Bone marrow (tissue), 2 donors: ENCODE measurements around the gene SLC45A1.

Experiments used
- DNase-seq, 2 donors: peaks; one replicate each; lab custom pipeline; 2025; lab: John Stamatoyannopoulos, UW

The SLC45A1 gene

GRCh38 chr1:8352886-8353785 is 35.2 kb downstream of the SLC45A1 start:
- no peak for DNase-seq

GRCh38 chr1:8354038-8354437 is 36.1 kb downstream of the SLC45A1 start:
- DNase-seq, result no peak

- DNase-seq, result no peak
These were observed 37.7 kb downstream of the SLC45A1 start for GRCh38 chr1:8355439-8356255.

DNA sequence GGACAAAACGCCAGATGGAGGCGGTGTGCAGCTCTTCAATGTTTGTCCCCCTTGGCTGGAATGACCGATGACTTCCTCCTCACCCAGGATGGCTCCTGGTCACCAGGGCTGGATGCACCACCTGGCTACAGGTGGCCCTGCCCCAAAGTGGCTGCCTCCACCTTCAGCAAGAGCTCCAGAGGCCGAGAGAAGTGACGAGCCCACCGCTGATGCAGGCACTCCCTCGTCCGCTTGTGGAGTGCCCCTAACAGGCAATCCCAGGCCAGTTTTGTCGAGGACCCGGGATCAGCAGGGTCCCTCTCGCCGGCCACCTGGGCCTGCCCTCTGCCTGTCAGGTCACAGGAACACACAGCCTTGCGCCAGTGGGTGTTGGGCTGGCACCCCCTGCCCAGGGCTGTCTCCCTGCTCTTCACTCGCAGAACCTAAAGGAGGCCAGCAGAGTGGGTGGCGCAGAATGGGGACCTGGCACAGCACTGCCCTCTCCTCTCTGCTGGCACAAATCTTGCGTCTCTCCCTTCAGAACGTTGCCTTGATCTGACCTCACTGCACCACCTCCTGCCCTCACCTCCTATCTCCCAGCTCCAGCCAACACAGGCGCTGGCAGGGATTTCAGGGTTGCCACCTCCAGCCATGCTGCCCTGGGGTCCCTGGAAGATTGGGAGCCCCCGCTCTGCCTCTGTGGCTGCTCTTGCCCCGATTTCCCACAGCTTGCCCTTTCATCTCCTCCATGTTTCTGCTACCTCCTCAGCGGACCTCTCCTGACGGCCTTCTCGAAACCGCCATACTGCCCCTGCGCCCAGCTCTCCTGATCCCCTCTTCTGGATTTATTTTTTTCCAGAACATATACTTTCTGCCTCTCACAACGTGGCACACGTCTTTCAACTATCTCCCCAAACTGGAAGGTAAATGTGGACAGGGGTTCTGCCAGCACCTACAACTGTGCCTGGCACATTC is 38.6 kb downstream of the SLC45A1 start:
- no peak for DNase-seq

DNA sequence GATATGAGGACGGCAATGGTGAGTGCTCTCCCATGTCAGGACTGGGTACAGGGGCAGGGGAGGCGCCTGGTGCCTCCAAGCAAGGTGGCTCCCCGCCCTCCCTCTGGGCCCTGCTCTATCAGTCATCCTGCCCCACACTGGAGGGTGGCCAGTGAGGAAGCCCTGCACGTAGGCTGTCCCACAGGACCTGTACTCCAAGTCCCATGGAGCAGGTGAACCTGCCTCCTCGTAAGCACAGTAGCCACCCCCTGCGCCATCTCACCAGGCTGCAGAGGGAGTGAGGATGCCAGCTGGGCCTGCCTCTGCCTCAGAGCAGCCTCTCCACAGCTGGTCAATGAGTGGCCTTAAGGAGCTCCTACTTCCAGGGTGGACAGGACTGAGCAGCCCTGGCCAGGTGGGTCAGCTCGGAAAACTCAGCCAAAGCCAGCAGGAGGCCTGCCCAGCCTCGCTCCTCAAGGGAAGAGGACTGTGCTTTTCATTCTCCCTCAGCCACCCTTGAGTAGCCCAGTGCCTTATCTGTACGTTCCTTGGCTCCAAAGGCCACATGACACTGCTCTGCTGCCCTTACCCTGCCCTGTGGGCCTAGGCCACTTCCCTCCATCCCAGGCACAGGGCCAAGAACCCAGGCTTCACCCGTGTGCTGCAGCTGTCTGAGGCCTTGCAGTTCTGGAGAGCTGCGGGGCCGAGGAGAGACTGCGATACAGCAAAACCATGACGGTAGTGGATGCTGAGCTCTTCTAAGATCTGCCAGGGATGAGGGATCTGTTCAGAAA is 39.6 kb downstream of the SLC45A1 start:
- no peak for DNase-seq

- no peak for DNase-seq
These were observed 40.5 kb downstream of the SLC45A1 start for GRCh38 chr1:8358241-8358896.

- no peak for DNase-seq
These were observed 41.1 kb downstream of the SLC45A1 start for GRCh38 chr1:8358897-8359616.

DNA sequence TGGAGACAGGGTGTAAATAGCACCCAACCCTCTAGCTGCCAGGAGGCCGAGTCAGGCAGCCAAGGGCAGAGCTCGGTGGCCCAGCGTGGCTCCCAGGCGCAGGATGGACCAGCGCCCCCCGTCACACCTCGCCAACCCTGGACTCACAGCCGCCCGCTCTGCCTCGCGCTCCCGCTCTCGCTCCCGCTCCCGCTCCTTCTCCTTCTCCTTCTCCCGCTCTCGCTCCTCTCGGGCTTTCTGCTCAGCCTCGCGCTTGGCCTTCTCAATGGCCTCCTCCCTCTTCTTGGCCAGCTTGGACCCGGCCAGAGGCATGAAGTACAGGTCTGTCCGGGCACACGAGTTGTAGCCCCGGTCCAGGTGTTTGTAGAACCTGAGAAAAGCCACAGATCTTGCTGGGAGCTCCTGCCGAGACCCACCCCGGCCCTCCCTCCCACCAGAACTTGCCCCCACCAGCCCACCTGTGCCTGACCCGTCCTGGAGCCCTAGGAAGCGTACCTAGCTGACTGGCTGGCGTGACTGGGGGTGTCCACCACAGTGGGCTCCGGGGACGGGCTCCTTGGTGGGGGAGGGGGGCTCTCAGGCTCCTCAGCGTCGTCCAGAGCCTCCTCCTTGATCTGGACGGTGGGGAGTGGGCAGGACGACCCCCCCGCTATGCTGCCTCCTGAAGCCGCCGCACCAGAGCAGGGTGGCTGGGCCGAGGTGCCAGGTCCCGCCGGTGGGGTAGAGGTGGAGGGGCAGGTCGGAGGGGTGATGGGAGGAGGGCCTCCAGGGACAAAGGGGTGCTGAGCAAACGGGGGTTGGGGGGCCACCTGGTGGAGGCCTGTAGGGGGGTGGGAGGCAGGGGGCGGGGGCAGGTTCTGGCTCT is 41.9 kb downstream of the SLC45A1 start:
- no peak for DNase-seq

- DNase-seq, result no peak
These were observed 42.7 kb downstream of the SLC45A1 start for GRCh38 chr1:8360493-8361197.

DNA sequence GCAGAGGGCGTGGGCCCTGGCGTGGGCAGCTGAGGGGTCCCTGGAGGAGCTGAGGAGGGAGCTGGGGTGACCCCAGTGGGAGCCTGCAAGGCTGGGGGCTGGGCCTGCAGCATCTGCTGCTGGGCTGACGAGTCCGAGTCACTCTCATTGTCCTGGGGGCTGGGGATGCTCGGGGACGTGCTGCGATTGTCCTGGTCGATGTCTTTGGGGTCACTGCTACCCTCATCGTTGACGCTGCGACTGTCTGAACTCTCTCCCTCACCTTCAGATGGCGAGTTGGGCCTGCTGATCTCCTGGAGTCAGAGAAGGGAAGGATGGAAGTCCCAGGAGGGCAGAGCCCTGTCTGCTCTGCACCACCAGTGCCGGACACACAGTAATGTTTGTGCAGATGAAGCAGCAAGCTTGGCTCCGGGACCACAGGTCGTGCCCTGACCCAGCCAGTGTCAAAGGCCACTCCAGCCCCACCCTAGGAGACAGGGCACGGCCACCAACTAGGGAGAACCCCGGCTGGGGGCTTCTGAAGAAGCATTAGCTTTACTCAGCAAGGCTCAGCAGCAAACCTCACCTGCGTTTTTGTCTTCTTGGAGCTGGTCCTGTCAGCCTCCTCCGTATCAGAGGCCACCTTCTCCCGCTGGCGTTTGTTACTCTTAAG is 43.4 kb downstream of the SLC45A1 start:
- no peak for DNase-seq

DNA sequence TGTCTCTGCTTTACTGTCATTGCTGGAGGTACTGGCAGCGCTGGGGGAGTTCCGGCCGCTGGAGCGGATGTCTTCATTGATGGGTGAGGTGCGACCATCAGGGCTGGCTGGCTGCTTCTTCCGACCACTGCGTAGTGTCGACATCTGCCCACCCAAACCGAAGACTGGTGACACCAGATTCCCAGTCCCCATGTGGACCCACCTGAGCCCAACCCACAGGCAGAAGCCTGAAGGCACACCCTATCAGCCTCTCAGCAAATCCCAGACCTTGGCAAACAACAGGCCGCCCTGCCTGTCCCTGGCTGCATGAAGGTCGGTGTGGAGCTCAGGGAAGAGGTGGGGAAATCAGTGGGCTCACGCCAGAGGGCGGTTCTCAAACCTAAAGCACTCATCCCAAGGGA is 44.8 kb downstream of the SLC45A1 start:
- DNase-seq, result no peak

GRCh38 chr1:8363186-8363766 is 45.4 kb downstream of the SLC45A1 start:
- DNase-seq, result no peak

- DNase-seq, result no peak
These were observed 45.9 kb downstream of the SLC45A1 start for GRCh38 chr1:8363767-8364301.

- DNase-seq, result no peak
These were observed 46.9 kb downstream of the SLC45A1 start for GRCh38 chr1:8364528-8365442.

GRCh38 chr1:8365661-8366362 is 47.9 kb downstream of the SLC45A1 start:
- no peak for DNase-seq
